ENCODE results near the gene MOSPD3.

DNA sequence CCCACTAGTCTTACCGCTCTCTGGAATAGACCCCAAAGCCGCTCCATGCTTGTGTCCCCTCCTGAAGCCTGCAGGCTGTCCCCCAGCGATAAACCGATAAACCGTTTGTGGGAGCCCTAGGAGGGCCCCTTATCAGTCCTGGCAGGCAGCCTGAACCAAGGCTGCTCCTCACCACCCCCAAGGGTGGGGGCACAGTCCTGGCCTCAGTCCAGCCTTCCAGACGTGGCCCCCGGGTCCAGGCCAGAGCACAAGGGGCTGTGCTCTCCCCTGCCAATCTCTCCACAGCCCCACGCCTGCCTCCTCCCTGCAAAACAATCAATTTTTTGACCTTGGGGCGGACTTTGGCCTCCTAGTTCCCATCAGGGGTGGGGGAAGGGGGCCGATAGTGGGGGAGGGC, 29.1 kb downstream of the MOSPD3 start, which contains the start of gene TFR2:
- TF ChIP-seq, protein P1, sequence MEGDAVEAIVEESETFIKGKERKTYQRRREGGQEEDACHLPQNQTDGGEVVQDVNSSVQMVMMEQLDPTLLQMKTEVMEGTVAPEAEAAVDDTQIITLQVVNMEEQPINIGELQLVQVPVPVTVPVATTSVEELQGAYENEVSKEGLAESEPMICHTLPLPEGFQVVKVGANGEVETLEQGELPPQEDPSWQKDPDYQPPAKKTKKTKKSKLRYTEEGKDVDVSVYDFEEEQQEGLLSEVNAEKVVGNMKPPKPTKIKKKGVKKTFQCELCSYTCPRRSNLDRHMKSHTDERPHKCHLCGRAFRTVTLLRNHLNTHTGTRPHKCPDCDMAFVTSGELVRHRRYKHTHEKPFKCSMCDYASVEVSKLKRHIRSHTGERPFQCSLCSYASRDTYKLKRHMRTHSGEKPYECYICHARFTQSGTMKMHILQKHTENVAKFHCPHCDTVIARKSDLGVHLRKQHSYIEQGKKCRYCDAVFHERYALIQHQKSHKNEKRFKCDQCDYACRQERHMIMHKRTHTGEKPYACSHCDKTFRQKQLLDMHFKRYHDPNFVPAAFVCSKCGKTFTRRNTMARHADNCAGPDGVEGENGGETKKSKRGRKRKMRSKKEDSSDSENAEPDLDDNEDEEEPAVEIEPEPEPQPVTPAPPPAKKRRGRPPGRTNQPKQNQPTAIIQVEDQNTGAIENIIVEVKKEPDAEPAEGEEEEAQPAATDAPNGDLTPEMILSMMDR (conservative IDR thresholded peaks at IDR 0.05; ENCODE audit: low read depth, low read length) = no peak
- no peak for TF ChIP-seq EZH2phosphoT487 (IDR thresholded peaks at IDR 0.05; ENCODE audit: borderline replicate concordance, low read length)
